ENCODE results near the gene EPN3.

EPN3 gene

GRCh38 chr17:50514388-50514787 lies 18.1 kb upstream of the EPN3 start:
- TF ChIP-seq, protein P1, sequence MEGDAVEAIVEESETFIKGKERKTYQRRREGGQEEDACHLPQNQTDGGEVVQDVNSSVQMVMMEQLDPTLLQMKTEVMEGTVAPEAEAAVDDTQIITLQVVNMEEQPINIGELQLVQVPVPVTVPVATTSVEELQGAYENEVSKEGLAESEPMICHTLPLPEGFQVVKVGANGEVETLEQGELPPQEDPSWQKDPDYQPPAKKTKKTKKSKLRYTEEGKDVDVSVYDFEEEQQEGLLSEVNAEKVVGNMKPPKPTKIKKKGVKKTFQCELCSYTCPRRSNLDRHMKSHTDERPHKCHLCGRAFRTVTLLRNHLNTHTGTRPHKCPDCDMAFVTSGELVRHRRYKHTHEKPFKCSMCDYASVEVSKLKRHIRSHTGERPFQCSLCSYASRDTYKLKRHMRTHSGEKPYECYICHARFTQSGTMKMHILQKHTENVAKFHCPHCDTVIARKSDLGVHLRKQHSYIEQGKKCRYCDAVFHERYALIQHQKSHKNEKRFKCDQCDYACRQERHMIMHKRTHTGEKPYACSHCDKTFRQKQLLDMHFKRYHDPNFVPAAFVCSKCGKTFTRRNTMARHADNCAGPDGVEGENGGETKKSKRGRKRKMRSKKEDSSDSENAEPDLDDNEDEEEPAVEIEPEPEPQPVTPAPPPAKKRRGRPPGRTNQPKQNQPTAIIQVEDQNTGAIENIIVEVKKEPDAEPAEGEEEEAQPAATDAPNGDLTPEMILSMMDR (IDR thresholded peaks at IDR 0.05) = no peak

- TF ChIP-seq, protein P1 (IDR thresholded peaks at IDR 0.05) = no peak
These were observed 17.4 kb upstream of the EPN3 start for GRCh38 chr17:50514936-50515702.

DNA sequence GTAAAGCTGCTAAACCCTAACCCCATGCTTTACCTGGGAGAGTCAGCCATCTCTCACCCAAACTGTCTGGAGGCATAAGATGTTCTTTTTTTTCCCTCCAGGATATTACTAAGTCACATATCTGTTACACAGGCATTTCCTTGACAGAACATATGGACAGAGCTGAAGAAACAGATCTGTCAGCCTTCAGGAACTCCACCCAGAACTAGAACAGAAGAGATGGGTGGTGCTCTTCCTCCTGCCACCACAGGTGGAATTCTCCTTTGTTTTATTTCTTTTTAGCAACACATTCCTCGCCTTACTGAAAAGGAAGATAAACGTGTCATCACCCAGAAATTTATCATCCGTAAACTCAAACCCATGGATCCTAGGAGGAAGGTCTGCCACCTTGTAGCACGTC lies 15.5 kb upstream of the EPN3 start:
- TF ChIP-seq, protein P1 (IDR thresholded peaks at IDR 0.05) = no peak

- TF ChIP-seq, protein P1 (IDR thresholded peaks at IDR 0.05) = no peak
These were observed 14.8 kb upstream of the EPN3 start for GRCh38 chr17:50517504-50518383.

- TF ChIP-seq, protein P1 (IDR thresholded peaks at IDR 0.05) = no peak
These were observed 14.0 kb upstream of the EPN3 start for GRCh38 chr17:50518384-50519023.

DNA sequence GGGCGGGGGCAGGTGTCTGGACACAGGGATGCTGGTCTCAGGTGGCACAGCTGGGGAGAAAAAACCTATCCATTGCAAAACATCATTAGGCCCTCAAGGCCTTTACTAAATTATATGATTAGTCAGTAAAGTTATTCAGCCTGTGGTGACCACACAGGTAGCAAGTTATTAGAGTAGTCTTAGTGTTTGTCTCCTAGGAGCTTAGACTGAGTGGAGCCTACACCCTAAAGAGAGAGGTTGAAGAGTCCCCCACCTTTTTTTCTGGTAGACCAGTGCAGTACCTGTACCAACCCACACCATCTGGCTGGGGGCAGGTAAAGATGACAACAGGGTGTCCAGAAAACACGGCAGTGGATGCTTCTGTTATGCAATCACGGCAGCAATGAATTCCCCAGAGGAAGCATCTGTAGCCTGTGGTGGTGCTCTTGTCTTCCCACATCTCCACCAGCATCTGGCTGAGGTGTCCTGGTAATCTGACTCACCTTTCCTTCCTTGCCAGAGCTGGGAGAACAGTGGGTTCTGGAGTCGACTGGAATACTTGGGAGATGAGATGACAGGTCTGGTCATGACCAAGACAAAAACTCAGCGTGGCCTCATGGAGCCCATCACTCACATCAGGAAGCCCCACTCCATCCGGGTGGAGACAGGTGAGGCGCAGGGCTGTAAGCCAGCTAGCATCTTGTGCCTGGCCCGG lies 13.2 kb upstream of the EPN3 start:
- TF ChIP-seq, protein P1 (IDR thresholded peaks at IDR 0.05) = no peak

DNA sequence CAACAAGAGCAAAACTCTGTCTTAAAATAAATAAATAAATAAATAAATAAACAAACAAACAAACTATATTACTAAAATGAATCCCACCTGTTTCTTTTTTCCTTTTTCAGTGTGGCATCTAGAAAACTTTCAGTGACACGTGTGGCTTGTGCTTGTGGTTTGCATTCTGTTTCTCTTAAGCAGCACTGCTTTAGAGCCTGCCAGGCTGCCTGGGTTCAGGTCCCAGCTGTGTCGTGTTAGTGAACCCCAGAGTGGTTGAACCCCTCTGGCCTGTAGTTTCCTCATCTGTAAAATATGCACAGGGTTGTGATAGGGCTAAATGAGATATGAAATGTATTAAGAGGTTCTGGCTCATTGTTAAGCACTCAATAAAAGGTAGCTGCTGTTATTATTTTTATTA lies 12.1 kb upstream of the EPN3 start:
- TF ChIP-seq, protein P1 (IDR thresholded peaks at IDR 0.05) = no peak

Data from LNCAP (cell line).